ENCODE data around the gene ZBTB17.

DNA sequence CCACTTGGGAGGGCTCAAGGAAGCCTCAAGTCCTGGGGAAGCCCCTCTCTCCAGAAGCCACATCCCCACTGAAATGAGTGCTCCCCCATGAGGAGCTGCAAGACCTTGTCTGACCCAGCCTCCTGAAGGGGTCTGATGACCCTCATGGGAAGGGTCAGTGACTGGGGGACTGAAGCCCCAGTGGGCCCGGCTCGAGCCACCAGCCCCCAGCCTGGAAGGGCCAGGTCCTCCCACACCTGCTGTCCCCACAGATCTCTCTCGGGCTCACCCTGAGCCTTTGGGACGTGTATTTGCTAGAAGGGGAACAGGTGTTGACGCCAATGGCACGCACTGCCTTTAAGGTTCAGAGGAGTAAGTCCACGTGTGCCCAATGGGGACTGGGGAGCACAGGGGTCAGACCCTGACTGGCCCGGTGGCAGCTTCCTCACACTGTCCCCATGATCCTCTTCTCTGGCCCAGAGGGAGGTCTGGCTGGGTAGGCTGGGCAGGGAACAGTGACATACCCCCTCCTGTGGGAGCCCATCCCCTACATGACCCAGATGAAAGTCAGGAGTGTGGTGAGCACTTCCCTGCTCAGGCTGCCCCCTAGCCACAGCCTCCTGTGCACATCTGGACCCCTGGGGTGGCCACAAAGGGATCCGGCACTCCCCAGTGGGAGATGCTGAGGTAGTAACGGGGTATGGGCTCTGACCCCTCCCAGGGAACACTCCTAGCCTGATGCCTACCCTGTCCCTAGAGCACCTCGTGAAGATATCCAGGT, 15.7 kb upstream of the ZBTB17 start:
- TF ChIP-seq FOXM1 (IDR thresholded peaks at IDR 0.05; ENCODE audit: borderline replicate concordance, low read depth) (no peak), EP300 (IDR thresholded peaks at IDR 0.05; ENCODE audit: borderline replicate concordance) (no peak), CEBPB (IDR thresholded peaks at IDR 0.05) (no peak), TAF1 (IDR thresholded peaks at IDR 0.05; ENCODE audit: low read depth) (no peak), RAD21 (IDR thresholded peaks at IDR 0.05; ENCODE audit: low read depth) (no peak)
- TF ChIP-seq, protein P1, sequence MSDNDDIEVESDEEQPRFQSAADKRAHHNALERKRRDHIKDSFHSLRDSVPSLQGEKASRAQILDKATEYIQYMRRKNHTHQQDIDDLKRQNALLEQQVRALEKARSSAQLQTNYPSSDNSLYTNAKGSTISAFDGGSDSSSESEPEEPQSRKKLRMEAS (IDR thresholded peaks at IDR 0.05) = no peak
- TF ChIP-seq, protein P2, sequence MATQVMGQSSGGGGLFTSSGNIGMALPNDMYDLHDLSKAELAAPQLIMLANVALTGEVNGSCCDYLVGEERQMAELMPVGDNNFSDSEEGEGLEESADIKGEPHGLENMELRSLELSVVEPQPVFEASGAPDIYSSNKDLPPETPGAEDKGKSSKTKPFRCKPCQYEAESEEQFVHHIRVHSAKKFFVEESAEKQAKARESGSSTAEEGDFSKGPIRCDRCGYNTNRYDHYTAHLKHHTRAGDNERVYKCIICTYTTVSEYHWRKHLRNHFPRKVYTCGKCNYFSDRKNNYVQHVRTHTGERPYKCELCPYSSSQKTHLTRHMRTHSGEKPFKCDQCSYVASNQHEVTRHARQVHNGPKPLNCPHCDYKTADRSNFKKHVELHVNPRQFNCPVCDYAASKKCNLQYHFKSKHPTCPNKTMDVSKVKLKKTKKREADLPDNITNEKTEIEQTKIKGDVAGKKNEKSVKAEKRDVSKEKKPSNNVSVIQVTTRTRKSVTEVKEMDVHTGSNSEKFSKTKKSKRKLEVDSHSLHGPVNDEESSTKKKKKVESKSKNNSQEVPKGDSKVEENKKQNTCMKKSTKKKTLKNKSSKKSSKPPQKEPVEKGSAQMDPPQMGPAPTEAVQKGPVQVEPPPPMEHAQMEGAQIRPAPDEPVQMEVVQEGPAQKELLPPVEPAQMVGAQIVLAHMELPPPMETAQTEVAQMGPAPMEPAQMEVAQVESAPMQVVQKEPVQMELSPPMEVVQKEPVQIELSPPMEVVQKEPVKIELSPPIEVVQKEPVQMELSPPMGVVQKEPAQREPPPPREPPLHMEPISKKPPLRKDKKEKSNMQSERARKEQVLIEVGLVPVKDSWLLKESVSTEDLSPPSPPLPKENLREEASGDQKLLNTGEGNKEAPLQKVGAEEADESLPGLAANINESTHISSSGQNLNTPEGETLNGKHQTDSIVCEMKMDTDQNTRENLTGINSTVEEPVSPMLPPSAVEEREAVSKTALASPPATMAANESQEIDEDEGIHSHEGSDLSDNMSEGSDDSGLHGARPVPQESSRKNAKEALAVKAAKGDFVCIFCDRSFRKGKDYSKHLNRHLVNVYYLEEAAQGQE (IDR thresholded peaks at IDR 0.05; ENCODE audit: low read depth) = no peak

All from Ishikawa (cell line).